ENCODE results near the gene UGCG. TPM values are rescaled to one million over a fixed set of nuclear protein-coding genes. Genes with fewer than 3 reads are reported as not detected.
A peak's percentile ranks its signal among the peaks of the same experiment; 100 is the strongest.

UGCG gene
- total and polyA plus RNA-seq, 9 of the 15 experiments (the other 6 are each of a cell fraction or from before 2014, with no cell fraction given) = 20.0 to 40.3 (median 29.2) TPM

DNA sequence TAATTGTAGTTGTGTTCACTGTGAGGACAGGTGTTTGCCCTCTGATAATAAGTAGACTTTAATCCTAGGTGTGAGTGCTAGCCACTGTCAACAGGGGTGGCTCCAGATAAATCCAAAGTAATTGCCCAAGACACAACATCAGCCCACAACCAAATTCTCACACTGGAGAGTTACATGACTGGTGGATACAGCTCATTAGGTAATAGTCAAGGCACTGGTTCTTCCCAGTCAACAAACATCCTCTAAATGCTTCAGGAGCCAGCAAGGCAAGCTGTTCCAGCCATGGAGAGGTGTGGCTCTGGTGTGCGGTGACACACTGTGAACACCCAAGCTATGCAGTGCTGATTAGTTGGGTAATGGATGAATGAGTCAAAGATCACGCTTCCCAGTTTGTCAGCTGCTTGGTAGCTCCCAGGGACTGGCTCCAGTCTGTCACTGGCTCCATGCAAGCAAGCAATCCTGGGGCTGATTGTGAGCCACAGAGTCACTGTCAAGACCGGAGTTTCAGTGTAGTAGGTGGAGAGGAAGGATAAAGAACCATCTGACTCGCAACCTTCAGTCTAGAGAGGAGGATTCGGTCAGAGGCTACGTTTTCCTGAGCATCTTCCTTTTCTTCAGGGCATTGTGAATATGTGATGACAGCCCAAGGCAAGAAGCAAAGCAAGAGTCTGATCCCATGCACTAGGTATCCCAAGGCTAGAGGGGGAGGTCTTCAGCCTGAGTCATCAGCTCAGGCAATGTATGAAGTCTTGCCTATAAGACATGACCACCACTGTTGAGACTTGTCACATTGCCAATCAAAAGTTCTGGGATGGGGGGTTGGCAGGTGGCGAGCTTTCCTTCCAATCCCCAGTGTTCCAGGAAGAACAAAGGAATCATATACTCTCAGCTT is 63.1 kb downstream of the UGCG start (continued):
- TF ChIP-seq, protein P1, sequence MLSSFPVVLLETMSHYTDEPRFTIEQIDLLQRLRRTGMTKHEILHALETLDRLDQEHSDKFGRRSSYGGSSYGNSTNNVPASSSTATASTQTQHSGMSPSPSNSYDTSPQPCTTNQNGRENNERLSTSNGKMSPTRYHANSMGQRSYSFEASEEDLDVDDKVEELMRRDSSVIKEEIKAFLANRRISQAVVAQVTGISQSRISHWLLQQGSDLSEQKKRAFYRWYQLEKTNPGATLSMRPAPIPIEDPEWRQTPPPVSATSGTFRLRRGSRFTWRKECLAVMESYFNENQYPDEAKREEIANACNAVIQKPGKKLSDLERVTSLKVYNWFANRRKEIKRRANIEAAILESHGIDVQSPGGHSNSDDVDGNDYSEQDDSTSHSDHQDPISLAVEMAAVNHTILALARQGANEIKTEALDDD (IDR thresholded peaks at IDR 0.05) = peak; percentile 68
- TF ChIP-seq DPF2 (IDR thresholded peaks at IDR 0.05) = peak; percentile 47; the same call in 1 of the 2 replicates
- peak; percentile 40; the same call in 1 of the 2 replicates for TF ChIP-seq SMARCA4 (IDR thresholded peaks at IDR 0.05)
- TF ChIP-seq, protein P2, sequence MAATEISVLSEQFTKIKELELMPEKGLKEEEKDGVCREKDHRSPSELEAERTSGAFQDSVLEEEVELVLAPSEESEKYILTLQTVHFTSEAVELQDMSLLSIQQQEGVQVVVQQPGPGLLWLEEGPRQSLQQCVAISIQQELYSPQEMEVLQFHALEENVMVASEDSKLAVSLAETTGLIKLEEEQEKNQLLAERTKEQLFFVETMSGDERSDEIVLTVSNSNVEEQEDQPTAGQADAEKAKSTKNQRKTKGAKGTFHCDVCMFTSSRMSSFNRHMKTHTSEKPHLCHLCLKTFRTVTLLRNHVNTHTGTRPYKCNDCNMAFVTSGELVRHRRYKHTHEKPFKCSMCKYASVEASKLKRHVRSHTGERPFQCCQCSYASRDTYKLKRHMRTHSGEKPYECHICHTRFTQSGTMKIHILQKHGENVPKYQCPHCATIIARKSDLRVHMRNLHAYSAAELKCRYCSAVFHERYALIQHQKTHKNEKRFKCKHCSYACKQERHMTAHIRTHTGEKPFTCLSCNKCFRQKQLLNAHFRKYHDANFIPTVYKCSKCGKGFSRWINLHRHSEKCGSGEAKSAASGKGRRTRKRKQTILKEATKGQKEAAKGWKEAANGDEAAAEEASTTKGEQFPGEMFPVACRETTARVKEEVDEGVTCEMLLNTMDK (IDR thresholded peaks at IDR 0.05; ENCODE audit: borderline replicate concordance, insufficient read depth, low read depth, low read length, poor library complexity, severe bottlenecking) = no peak
- TF ChIP-seq CTBP1 (IDR thresholded peaks at IDR 0.05; ENCODE audit: borderline replicate concordance) = peak; percentile 45; the same call in 1 of the 2 replicates
- TF ChIP-seq TEAD4 (IDR thresholded peaks at IDR 0.05; ENCODE audit: low read length) = peak; percentile 60
- TF ChIP-seq TEAD4 (CRISPR knock-in tag; IDR thresholded peaks at IDR 0.05; ENCODE audit: borderline replicate concordance) = no peak
- TF ChIP-seq, protein P3, sequence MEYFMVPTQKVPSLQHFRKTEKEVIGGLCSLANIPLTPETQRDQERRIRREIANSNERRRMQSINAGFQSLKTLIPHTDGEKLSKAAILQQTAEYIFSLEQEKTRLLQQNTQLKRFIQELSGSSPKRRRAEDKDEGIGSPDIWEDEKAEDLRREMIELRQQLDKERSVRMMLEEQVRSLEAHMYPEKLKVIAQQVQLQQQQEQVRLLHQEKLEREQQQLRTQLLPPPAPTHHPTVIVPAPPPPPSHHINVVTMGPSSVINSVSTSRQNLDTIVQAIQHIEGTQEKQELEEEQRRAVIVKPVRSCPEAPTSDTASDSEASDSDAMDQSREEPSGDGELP (CRISPR knock-in tag; IDR thresholded peaks at IDR 0.05; ENCODE audit: borderline replicate concordance) = peak; percentile 43; the same call in 1 of the 2 replicates
- TF ChIP-seq CBFA2T3 (IDR thresholded peaks at IDR 0.05) = peak; percentile 77
- TF ChIP-seq CBFA2T2 (conservative IDR thresholded peaks at IDR 0.05) = peak; percentile 61
- peak; percentile 71 for TF ChIP-seq SMAD4 (CRISPR knock-in tag; conservative IDR thresholded peaks at IDR 0.05)
- no peak for TF ChIP-seq HSF4 (CRISPR knock-in tag; IDR thresholded peaks at IDR 0.05; ENCODE audit: borderline replicate concordance)
- TF ChIP-seq NCOR1 (IDR thresholded peaks at IDR 0.05) = peak; percentile 75
- TF ChIP-seq FOXK2 (conservative IDR thresholded peaks at IDR 0.05 in 1 of 2, IDR thresholded peaks at IDR 0.05 in 1 of 2; ENCODE audit: low read depth in 2 of 2) = peak in 1 of 2 experiments; percentile 29; a peak in 1 of 4 replicates
- TF ChIP-seq, protein P4, sequence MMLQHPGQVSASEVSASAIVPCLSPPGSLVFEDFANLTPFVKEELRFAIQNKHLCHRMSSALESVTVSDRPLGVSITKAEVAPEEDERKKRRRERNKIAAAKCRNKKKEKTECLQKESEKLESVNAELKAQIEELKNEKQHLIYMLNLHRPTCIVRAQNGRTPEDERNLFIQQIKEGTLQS (IDR thresholded peaks at IDR 0.05) = peak; percentile 55
- TF ChIP-seq, protein P4 (CRISPR knock-in tag; conservative IDR thresholded peaks at IDR 0.05) = no peak
- TF ChIP-seq BHLHE40 (IDR thresholded peaks at IDR 0.05; ENCODE audit: low read length) = 0 out of 2 replicates have a peak, but pooled peaks have one; percentile 48
- no peak for TF ChIP-seq CEBPG (CRISPR knock-in tag; IDR thresholded peaks at IDR 0.05)
- peak in 1 of 2 experiments; percentile 66; a peak in 2 of 4 replicates for TF ChIP-seq CEBPG (tag; conservative IDR thresholded peaks at IDR 0.05 in 1 of 2, IDR thresholded peaks at IDR 0.05 in 1 of 2)
- TF ChIP-seq BRD4 (IDR thresholded peaks at IDR 0.05) = no peak
- TF ChIP-seq, protein P5, sequence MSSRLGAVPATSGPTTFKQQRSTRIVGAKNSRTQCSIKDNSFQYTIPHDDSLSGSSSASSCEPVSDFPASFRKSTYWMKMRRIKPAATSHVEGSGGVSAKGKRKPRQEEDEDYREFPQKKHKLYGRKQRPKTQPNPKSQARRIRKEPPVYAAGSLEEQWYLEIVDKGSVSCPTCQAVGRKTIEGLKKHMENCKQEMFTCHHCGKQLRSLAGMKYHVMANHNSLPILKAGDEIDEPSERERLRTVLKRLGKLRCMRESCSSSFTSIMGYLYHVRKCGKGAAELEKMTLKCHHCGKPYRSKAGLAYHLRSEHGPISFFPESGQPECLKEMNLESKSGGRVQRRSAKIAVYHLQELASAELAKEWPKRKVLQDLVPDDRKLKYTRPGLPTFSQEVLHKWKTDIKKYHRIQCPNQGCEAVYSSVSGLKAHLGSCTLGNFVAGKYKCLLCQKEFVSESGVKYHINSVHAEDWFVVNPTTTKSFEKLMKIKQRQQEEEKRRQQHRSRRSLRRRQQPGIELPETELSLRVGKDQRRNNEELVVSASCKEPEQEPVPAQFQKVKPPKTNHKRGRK (tag; IDR thresholded peaks at IDR 0.05) = no peak
